ENCODE data around the gene PSMD3.

PSMD3 gene

DNA sequence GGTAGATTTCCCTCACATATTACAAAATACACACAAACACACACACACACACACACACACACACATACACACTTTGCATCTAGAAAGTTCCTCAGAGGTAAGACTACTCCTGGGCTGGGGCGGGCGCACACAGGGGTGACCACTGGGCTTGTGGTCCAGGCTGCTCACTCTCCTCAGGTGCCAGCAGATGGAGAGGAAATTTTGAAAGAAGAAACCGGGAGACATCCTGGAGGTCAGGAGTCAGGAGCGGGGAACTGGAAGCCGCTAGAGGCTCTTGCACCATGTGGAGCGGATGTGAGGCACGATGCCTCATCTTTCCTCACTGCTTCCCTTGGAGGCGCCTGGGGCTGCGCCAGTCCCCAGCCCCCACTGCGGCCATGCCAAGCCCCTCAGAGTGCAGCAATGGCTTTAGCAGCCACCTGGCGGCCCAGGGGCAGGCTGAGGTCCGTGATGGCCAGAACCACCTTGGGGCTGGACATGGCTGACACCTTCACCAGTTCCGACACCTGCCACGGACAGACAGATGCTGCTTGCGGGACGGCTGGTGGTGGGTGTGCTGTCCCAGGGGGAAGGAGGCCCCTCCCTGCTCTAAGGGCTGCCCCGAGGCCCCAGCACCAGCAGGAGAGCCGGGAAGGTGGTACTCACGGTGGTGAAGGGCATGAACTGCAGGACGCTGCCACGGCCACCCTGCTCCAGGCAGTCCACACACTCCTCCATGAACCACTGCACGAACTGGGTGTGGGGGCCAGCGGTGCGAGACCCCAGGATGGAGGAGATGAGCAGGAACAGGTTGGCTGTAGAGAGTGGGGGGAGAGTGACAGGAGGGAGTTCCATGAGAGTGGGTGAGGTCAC, 38.8 kb downstream of the PSMD3 start:
- in situ Hi-C loops (cut with MboI; ENCODE audit: low sequenced_read_pairs), result loop anchor here (25.0 kb wide), 1 partner anchor 268 kb away; the partner anchor contains the start of gene CDC6

DNA sequence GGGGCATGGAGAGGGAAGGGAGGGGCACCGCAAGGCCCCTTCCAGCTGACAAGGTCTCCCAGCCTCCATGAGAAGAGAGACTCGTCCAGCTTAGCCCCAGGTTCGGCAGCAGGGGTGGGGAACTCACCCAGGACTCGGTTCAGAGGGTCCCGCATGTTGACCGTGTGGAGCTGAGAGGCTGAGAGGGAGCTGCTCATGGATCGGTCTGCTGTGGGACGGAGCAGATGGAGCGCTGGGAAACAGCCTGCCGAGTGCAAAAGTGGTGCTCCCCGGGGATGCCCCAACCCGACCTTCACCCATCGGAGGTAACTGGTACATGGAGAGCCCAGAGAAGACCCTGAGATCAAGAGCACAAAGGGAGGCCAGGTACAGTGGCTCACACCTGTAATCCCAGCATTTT, 39.5 kb downstream of the PSMD3 start:
- in situ Hi-C loops (cut with MboI; ENCODE audit: low sequenced_read_pairs), result loop anchor here (25.0 kb wide), 1 partner anchor 267 kb away; the partner anchor contains the start of gene CDC6

- in situ Hi-C loops (cut with MboI; ENCODE audit: low sequenced_read_pairs), result loop anchor here (25.0 kb wide), 1 partner anchor 266 kb away; the partner anchor contains the start of gene CDC6
Measured at GRCh38 chr17:40021451-40021971, 40.9 kb downstream of the PSMD3 start.

GRCh38 chr17:40022497-40022896, 41.9 kb downstream of the PSMD3 start:
- in situ Hi-C loops (cut with MboI; ENCODE audit: low sequenced_read_pairs), result loop anchor here (25.0 kb wide), 1 partner anchor 265 kb away; the partner anchor contains the start of gene CDC6

DNA sequence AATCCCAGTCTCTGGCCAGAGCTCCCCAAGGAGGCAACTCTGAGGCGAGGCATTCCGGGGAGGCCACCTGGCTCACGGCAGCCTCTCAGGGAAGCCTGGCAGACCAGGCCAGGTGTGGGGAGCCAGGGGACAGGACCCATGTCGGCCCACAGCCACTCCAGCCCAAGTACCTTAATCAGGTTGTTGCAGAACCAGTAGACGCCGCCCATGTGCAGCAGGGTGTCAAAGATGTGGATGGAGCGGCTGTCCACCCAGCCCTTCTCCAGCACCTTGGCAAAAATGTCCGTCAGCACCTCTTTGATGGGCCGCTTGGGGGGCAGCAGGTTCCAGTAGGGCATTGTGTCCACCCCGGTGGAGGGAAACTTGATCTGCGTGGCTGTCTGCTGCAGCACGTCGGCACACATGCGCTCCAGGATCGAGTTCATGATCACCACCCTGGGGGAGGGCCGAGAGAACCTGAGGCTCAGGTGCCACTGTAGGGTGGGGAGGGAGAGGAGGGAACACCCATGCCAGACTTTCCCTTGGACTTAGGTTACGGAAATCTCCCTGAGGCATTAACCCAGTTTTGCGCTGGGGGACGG, 42.4 kb downstream of the PSMD3 start:
- in situ Hi-C loops (cut with MboI; ENCODE audit: low sequenced_read_pairs), result loop anchor here (25.0 kb wide), 1 partner anchor 264 kb away; the partner anchor contains the start of gene CDC6

DNA sequence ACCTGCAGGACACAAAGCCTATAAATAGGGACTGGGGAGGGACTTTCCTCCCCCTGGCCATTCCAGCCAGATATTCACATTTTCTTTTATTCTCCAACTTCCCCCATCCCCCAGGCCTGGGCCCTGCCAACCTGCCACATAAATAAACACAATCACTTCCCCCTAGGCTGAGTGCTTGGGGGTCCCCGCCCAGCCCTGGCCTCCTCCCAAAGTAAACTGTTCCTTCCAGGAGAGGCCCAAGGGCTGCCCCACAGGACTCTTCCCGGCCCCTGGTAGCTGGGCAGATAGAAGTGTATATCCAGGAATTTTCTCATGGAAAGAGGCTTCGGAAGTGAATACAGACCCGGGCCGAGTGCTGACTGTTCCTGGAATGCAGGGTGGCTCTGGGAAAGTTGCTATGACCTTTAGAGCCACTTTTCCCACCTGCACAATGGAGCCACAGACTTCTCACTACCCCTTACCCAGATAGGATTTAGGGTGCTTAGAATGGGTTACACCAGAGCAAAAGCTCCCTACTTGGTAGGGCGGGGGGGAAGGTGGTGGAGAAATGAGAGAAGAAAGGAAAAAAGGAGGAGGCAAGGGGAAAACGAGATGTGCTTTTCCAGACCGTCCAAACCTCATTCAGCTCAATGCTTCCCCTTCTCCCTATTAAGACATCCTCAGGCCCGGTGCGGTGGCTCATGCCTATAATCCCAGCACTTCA, 43.1 kb downstream of the PSMD3 start:
- in situ Hi-C loops (cut with MboI; ENCODE audit: low sequenced_read_pairs), result loop anchor here (25.0 kb wide), 1 partner anchor 264 kb away; the partner anchor contains the start of gene CDC6

GRCh38 chr17:40024901-40025300, 44.3 kb downstream of the PSMD3 start:
- in situ Hi-C loops (cut with MboI; ENCODE audit: low sequenced_read_pairs), result loop anchor here (25.0 kb wide), 1 partner anchor 262 kb away; the partner anchor contains the start of gene CDC6

DNA sequence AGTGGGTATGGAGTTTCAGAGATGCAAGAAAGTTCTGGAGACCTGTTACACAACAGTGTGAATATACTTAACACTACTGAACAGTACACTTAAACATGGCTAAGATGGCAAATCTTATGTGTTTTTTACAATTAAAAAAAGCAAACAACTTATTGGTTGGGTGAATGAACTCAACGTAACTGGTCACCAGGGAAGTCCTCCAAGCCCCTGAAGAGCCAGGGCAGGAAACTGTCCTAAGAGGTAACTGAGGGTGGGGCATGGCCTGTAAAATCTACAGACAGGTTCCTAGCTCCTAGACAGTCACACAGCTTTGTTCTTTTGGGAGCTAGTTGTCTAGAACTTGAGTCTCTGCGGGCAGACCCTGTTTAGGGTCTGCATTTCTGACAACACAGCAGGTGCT, 45.0 kb downstream of the PSMD3 start:
- in situ Hi-C loops (cut with MboI; ENCODE audit: low sequenced_read_pairs), result no loop called here

DNA sequence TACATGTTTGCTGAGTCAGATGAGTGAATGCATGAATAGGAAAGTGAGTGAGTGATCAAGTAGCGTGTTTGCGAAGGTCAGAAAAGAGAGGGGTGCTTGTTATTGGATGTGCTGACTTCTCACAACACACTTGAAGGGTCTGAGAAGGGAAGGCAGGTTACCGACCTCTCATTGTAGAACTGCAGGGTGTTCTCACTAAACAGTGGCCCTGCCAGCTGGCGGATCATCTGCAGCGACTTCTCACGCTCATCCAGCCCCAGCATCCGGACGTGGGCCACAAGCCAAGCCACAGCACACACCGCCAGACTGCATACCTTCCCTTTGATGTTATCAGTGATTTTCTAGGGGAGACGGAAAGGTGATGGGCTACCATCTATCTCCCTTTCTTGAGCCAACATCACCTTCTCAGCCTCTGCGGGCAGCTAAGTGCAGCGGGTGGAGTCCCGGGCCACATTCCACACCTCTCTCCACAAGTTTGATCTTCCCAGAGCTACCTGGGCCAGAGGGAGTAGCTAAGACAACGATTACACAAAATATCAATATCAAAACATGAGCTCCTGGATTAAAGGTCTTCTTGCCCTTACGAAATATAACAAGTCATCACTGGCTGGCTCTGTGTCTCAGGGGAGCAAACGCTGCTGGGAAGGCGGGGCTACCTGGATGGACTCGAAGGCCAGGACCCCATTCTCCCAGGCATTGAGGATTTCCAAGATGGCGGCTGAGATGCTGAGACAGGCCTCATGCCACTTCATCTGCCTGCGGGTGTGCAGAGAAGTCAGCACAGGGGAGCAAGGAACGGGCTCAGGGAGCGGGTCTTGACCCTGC, 45.6 kb downstream of the PSMD3 start:
- in situ Hi-C loops (cut with MboI; ENCODE audit: low sequenced_read_pairs), result no loop called here

DNA sequence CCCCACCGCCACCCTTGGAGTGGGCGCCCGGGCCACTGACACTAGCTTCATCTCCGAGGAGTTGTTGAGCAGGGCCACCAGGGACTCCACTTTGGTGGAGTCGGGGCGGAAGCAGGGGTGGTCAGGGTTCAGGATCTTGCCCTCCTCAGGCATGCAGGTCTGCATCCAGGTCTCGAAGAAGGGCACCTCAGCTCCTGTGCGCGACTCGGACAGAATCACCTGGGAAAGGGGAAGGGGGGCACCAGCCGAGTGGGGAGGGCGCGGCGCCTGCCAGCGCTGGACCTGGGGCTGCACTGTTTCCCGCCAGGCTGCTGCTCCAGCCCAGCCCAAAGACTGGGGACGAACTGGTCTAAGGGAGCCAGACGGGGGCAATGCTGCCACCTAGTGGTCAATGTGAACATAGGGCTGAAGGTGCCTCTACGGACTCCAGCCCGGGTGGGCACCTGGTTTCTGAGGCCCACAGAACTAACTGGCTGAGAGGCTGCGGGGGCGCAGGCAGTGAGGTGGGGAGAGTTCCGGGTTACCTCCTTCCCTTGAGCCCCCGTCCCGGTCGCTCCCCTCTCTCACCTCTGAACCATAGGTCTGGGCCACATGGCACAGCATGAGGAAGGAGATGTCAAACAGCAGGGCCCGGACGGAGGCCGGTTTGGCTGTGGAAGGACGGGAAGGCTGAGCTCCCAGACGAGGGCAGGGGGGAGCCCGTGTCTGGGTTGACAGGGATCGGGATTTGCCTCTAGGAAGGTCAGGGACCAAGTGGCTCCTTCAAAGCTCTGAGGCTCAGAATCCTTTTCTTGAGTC, 46.4 kb downstream of the PSMD3 start:
- in situ Hi-C loops (cut with MboI; ENCODE audit: low sequenced_read_pairs), result no loop called here

GRCh38 chr17:40027614-40028012, 47.0 kb downstream of the PSMD3 start:
- in situ Hi-C loops (cut with MboI; ENCODE audit: low sequenced_read_pairs), result no loop called here

GRCh38 chr17:40028595-40028994, 48.0 kb downstream of the PSMD3 start:
- in situ Hi-C loops (cut with MboI; ENCODE audit: low sequenced_read_pairs), result no loop called here

DNA sequence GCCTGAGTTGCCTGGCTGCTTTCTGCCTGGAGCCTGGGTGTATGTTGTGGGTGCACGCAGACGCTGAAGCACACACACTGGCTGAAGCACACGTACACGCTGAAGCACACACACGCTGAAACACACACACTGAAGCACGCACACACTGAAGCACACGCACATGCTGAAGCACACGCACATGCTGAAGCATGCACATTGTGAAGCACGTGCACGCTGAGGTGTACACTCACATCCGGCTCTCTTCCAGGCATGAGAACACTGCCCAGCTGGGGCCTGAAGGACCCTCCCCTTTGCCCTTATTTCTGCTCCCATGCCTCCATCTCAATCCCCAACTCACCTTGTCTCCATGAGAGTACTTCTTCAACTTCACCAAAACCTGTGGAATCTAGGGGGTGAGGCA, 51.1 kb downstream of the PSMD3 start:
- in situ Hi-C loops (cut with MboI; ENCODE audit: low sequenced_read_pairs), result no loop called here

GRCh38 chr17:40032322-40033320, 52.0 kb downstream of the PSMD3 start:
- in situ Hi-C loops (cut with MboI; ENCODE audit: low sequenced_read_pairs), result no loop called here

- in situ Hi-C loops (cut with MboI; ENCODE audit: low sequenced_read_pairs), result no loop called here
Measured at GRCh38 chr17:40033339-40033738, 52.7 kb downstream of the PSMD3 start.

GRCh38 chr17:40034426-40035161, 54.0 kb downstream of the PSMD3 start:
- in situ Hi-C loops (cut with MboI; ENCODE audit: low sequenced_read_pairs), result no loop called here

GRCh38 chr17:40035162-40035559, 54.6 kb downstream of the PSMD3 start:
- in situ Hi-C loops (cut with MboI; ENCODE audit: low sequenced_read_pairs), result no loop called here

All from HL-60/S4 treated with phorbol 12-myristate 13-acetate at 8.2 ng/mL for 4 days and 3 days (cell line).